DMS53 treated with DMSO at 0.1 percent for 48 hours (cell line): ENCODE results near the gene EXOC6B.

Experiments used
- DNase-seq: peaks from one replicate; lab custom pipeline; 2025; ENCODE audit not compliant: unreplicated experiment; lab: John Stamatoyannopoulos, UW

Gene EXOC6B

GRCh38 chr2:72235497-72236415 lies 590.1 kb downstream of the EXOC6B start:
- DNase-seq: no peak

DNA sequence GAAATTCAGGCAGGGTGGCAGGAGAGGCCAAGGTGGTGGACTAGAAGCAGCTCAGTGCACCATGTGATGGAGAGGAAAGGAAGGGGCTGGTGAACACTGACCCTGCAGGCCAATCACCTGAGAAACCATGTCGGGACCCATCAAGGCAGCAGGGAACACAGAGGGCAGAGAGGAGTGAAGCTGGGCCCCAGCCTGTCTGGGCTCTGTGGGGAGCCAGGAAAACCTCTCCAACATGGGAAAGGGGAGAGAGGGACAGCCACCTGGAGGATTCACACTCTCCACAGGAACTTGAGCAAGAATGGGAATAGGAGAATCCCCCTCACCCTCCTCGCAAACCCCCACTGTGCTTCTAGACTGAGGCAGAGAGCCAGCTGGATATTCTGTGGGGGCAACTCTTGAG lies 592.6 kb downstream of the EXOC6B start:
- DNase-seq: no peak

GRCh38 chr2:72222829-72223564 lies 602.8 kb downstream of the EXOC6B start:
- DNase-seq: no peak

DNA sequence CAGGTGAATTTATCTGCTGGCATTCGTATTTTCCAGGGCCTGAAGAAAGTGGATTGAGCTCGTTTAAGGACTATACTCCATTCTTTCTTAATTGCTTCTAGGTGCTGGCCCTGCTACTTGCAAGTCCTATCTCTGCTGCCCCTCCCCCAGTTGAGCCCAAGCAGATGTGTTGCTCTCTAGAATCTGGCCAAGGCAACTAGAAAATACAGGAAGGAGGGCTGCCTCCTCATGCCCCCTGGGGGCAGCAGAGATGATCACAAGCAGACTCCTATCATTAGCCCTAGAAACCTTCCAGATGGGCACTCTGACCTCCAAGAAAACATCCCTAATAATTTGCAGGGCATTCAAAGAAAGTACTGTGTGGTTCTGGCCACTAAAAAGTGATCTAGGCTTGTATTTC lies 605.7 kb downstream of the EXOC6B start:
- no peak for DNase-seq

DNA sequence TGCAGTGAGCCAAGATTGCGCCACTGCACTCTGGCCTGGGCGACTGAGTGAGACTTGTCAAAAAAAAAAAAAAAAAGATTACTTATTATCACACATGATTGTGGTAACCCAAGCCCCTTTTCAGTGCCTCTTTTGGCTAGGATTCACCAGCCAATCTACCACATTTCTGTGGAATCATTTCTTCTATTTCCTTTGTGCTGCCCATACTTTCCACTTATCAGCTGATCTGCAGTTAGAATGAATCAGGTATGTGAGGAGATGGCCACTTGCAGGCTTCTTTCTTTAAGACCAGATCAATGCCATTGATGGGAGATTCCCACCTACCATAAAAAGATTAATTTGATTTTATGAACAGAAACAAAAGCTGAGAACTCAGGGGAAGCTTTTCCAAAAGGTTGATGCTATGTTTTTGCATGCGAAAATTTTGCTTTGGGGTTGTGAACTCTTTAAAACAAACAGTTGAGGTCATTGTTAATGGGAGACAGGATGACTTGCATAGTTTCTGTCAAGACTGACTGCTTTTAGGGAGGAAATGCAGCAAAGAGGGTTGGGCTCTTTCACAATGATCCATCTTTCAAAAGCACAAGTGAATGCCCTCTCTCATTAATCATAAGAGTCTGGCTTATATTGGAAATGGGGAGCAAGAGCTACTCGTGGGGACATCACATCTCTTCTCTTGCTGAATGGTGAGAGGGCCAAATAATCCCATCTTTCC lies 611.2 kb downstream of the EXOC6B start:
- DNase-seq: no peak

GRCh38 chr2:72212486-72212855 lies 613.4 kb downstream of the EXOC6B start:
- no peak for DNase-seq

- DNase-seq: no peak
Observed at GRCh38 chr2:72211777-72212485, 613.9 kb downstream of the EXOC6B start.

DNA sequence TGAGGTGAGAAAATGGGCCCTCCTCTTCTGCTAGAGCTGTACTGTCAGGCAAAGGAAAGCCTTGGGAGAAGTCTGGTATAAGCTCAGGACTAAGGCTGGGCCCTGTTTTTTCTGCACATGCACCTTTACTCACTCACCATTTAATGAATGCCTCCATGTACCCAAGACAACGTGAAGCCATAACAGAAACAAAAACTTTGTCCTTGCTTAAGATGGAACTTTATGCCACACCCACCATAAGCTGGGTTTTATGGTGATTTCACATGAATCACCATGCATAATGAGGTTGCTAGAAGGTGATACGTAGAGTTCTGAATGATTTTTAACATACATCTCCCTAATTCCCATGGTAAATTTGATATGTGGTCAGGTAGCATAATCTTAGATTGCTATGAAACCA lies 614.5 kb downstream of the EXOC6B start:
- no peak for DNase-seq

GRCh38 chr2:72210470-72210869 lies 615.4 kb downstream of the EXOC6B start:
- no peak for DNase-seq

GRCh38 chr2:72208225-72208624 lies 617.6 kb downstream of the EXOC6B start:
- DNase-seq: no peak

GRCh38 chr2:72207334-72207733 lies 618.5 kb downstream of the EXOC6B start:
- DNase-seq: no peak

- no peak for DNase-seq
Observed at GRCh38 chr2:72205504-72205881, 620.3 kb downstream of the EXOC6B start.

DNA sequence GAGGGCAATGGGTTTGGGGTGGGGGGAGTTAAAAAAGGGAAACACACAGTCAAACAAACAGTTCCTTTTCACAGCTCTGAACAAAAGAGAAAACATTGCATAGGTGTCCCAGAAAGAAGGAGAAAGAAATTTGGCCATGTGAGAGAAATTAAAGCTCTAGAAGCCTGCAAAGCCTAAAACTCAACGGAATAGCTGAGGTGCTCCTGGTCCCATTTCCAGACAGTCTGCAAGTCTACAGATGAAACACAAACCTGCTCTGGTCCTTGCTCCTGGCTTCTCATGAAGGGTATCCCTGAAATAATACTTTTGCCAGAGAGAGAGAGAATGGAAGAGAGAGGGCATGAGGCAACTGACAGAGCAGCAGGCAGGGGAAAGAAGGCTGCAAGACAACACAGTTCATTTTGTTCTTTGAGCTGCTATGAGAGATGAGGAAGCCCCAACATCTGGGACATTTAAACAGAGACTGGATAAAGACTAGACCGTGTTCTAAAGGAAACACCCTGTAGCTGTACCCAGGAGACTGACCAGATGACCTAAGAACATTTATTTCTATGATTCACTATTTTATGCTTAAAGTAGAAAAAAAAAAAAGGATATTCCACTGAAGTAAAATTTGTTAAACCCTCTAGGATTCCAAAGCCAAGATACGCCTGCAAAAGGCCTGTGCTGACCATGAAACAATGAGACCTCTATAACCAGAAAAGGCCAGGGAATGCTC lies 620.9 kb downstream of the EXOC6B start:
- no peak for DNase-seq

DNA sequence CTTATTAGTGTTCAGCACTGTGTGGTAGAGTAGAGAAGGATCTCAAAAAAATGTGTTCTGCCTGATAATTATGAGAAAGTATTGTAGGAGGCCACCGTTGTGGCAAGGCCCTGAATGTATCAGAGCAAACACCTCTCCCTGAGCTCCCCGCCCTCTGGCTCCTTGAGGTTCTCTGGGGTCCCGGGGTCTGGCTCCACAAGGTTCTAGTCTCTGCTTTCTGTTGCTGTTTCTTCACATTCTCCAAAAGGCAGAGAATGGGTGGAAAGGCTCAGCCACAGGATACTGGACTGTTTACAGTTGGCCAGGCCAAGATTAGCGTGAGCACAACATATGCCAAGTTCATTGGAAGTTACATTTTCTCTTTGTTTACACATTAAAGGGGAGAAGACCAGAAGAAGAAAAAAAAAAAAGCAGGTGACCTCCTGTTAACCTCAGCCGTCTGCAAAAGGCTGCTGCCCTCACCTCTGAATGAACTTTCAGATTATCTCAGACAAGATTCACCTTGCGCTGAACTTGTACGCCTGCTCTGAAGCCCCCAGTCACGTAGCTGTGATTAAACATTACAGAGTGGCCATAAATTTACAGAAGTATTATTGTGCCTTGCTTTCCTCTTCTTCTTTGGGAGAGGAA lies 621.6 kb downstream of the EXOC6B start:
- no peak for DNase-seq

- DNase-seq: no peak
Observed at GRCh38 chr2:72198532-72199241, 627.1 kb downstream of the EXOC6B start.

- DNase-seq: no peak
Observed at GRCh38 chr2:72193723-72194122, 632.1 kb downstream of the EXOC6B start.

- DNase-seq: no peak
Observed at GRCh38 chr2:72191441-72191840, 634.4 kb downstream of the EXOC6B start.

DNA sequence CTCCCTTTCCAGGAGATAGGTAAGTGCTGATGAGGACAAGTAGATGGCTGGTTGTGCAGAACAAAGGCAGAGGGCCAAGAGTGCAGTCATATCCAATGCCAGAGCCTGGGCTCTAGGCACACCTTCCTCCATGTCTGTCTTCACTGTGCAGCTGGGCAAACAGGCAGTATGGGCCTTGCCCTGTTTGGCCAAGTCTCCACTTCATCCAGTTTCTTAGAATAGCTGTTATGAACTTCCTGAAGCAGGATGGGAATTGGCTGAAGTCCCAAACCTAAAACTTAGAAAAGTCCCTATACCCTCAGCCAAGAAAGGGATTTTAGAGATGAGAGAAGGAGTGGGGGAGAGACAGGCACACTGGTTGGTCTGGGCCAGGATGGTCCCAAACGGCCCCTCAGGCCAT lies 640.6 kb downstream of the EXOC6B start:
- DNase-seq: no peak

GRCh38 chr2:72183466-72183865 lies 642.4 kb downstream of the EXOC6B start:
- DNase-seq: no peak
